GM20000 (cell line): ENCODE data around the gene DAAM2.

Experiments used
- DNase-seq: peaks from one replicate; pipeline ENCODE4 v3.0.0; 2012; ENCODE audit warnings: low spot score
- TF ChIP-seq, protein P1 (sequence below): IDR thresholded peaks from 2 replicates; pipeline ENCODE4 v1.5.1; 2012; ENCODE audit warnings: mild to moderate bottlenecking, control low read depth; ENCODE audit errors: extremely low read depth, missing control alignments

Gene DAAM2

DNA sequence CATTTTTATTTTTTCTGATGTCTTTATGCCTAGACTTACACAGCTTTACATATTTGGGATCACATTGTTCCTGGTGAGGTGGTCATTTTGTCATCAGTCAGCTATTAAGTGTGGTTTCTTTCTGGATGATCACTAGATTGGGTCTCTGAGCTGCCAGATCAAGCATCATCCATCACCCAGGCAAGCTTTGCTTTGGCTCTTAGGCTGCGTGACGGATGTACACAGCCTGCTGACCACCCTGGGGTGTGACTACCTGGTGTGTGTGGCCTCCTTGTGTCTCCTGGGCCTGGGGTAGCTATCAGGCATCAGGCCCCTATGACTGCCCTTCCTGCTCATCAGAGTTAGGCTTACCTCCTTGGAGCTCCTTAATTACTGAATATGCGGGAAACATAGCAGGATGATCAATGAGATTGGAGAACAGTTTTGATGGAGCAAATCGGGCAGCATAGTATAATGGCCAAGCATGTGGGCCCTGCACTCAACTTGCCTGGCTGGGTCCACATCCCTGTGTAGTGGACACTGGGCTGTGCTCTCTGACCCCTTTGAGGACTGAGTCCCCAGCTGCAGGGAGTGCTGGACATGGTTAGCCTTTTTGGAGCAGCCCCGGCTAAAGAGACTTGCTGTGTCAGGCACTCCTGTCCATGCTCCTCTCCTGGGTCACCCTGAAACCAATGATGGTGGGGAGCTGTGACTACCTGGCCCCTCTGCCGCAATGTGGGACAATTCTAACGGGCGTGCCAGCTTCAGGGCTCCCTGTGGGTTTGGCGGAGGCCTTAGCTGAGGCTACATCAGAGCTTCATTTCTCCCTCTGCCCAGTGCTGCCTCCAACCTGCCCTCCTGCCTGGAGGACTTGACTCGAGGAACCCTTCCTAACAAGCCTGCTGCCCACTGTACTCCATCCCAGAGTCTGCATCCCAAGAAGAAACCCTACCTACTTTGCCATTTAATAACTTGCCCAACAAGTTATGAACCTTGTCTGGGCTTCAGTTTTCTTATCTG is 8.2 kb downstream of the DAAM2 start:
- DNase-seq, result no peak
- TF ChIP-seq, protein P1, sequence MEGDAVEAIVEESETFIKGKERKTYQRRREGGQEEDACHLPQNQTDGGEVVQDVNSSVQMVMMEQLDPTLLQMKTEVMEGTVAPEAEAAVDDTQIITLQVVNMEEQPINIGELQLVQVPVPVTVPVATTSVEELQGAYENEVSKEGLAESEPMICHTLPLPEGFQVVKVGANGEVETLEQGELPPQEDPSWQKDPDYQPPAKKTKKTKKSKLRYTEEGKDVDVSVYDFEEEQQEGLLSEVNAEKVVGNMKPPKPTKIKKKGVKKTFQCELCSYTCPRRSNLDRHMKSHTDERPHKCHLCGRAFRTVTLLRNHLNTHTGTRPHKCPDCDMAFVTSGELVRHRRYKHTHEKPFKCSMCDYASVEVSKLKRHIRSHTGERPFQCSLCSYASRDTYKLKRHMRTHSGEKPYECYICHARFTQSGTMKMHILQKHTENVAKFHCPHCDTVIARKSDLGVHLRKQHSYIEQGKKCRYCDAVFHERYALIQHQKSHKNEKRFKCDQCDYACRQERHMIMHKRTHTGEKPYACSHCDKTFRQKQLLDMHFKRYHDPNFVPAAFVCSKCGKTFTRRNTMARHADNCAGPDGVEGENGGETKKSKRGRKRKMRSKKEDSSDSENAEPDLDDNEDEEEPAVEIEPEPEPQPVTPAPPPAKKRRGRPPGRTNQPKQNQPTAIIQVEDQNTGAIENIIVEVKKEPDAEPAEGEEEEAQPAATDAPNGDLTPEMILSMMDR, result no peak

DNA sequence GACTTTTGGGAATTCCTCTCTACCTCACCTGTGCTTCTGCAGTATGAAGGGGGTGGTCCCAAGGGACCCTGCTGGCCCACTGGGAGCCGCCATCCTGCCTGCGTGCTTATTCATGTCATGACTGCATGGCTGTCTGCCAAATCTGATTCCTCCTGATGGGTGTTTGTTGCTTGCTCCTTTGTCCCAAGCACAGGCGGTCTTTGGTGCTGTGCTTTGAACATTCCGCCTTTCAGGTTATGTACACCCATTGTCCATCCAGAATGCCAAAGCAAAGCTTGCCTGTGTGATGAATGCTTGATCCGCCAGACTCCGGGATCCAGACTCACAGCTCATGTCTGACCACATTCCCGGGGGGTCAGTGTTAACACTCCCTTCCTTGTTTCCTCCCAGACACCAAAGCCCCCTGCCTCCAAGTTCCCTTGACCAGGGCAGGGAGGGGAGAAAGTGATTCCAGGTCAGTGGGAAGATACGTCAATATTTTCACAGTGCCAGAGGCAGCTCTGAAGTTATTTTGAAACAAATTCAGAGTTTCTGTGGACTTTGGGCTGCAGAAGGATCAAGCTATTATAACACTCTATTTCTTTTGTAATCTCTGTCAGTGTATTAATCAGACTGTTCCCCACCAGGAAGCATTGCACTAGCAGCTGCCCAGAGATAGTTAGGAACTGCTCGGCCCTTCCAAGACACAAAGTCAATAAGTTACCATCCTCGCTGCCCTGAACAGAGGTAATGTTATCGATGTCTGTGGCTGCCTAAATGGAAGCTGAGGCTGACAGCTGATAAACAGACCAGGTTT is 9.5 kb downstream of the DAAM2 start:
- no peak for DNase-seq
- TF ChIP-seq, protein P1, result no peak

DNA sequence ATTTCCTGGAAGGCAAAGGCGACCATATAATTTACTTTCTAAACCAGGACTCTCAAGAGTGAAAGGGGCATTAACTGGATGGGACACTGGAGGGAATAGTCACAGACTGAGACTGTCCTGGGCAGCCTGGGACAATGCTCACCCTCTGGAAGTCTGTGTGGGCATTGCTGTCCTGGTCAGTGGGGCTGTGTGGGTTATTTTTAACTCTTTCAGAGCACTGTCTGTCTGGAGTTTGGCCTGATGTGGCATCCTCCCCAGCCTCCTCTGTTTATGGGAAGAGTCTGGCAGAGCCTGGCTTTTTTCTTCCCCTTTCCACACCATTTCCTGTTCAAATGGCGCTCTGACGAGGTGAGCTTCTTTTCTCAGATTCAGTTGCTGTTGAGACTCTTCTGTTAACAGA is 11.7 kb downstream of the DAAM2 start:
- DNase-seq, result no peak

DNA sequence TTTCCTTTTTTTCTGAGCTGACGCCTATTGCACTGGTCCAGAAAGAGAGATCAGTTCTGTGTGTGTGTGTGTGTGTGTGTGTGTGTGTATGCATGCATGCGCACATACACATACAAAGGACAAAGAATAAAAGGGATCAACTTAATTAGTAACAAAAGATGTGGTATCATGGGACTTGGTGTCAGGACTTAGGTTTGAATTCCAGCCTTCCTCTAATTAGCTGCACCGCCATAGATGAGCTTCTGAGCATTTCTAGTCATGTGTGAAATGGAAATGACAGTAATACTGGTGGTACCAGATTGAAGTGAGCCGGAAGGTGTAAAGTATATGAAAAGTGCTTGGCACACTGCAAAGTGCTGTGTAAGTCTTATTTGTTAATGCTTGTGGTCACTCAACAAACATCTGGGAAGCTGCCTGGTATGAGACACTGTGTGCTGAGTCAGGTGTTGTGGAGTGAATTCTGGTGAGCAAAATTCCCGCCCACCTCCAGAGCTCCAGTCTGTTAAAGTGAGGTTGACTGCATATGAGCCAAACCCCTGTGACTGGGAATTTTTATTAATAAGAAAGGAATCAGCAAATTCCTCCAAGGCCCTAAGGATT is 12.4 kb downstream of the DAAM2 start:
- DNase-seq, result no peak
- TF ChIP-seq, protein P1, result no peak

More for the DNA sequence above, 11.7 kb downstream of the DAAM2 start:
- TF ChIP-seq, protein P1, result no peak

DNA sequence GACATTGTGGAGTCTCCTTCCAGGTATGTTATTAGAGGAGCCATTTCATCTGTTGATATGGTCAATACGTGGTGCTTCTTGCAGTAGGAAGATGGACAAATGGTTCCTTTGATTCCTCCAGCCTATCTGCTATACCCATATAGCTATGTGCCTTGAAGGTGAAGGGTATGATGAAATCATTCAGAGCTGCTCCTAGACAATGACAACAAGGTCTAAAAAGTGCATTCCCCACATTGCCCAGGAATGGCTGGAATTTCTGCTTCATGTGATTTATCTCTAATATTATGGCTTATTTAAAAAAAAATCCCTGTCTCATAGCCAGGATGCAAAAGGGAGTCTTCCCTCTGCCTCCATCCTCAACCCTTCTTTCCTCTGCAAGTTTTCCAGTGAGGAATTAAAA is 14.1 kb downstream of the DAAM2 start:
- no peak for DNase-seq
- TF ChIP-seq, protein P1, result no peak

DNA sequence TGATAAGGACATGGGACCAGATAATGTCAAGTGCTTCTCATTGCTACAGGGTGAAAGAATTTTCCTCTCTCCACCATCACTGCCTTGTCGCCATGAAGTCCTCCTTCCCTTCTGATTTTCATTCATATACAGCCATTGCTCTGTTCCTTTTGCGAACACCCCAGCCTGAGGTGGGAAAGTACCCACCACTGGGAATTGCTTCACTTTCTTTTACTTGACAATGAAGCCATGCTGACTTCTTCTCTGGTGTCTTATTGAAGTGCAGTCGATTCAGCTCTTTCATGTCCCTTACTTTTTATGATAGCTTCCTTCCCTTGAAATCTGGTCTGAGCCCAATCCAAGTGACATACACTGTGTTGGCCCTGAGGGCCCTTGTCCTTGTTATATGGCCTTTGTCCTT is 16.2 kb downstream of the DAAM2 start:
- no peak for DNase-seq
- TF ChIP-seq, protein P1, result no peak
